Measurements from ENCODE around the gene PICALM. TPM values are rescaled to one million over a fixed set of nuclear protein-coding genes. Genes with fewer than 3 reads are reported as not detected.

Gene PICALM
- total RNA-seq, 4 donors from 2014 or later = 128 to 196 (median 143) TPM

DNA sequence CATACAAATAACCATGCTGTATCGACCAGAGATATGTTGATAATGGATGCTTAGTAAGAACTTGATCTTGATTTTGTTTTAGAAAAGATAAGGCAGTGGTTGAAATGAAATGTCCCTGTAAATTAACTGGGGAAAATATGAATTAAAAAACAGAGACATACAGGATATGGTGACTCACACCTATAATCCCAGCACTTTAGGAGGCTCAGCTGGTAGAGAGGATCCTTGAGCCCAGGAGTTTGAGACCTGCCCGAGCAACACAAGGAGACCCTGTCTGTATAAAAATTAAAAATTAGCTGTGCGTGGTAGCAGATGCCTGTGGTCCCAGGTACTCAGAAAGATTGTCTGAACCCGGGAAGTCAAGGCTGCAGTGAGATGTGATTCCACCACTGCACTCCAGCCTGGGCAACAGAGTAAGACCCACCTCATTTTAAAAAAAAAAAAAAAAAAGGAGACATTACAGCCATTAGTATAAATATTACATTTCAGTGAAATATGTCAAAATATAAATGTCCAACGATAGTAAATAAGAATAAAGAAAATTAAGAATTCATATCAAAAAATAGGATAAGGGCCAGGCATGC lies 4.6 kb downstream of the PICALM start:
- WGBS, 2 donors = 22 to 39% methylated on average over 5 of the region's 5 CpGs
- no peak for DNase-seq
- intact Hi-C loops (cut with DNase I) = no loop called here
- Histone ChIP-seq H3K27ac (peak overlapping the region; percentile 53 to 99 (median 95)), H3K27me3 (no peaks in the 10 kb centered on the region), H3K4me3 (peak overlapping the region in 3 of 4 donors; percentile 68 to 99 (median 78)), H3K9me3 (no peaks in the 10 kb centered on the region), H3K36me3 (no peaks in the 10 kb centered on the region), H3K4me1 (peaks cover 3 to 73% (median 39%) of the 10 kb centered on the region in 3 donors)
- TF ChIP-seq POLR2A (IDR thresholded peaks at IDR 0.05) = no peak
- TF ChIP-seq, protein P1, sequence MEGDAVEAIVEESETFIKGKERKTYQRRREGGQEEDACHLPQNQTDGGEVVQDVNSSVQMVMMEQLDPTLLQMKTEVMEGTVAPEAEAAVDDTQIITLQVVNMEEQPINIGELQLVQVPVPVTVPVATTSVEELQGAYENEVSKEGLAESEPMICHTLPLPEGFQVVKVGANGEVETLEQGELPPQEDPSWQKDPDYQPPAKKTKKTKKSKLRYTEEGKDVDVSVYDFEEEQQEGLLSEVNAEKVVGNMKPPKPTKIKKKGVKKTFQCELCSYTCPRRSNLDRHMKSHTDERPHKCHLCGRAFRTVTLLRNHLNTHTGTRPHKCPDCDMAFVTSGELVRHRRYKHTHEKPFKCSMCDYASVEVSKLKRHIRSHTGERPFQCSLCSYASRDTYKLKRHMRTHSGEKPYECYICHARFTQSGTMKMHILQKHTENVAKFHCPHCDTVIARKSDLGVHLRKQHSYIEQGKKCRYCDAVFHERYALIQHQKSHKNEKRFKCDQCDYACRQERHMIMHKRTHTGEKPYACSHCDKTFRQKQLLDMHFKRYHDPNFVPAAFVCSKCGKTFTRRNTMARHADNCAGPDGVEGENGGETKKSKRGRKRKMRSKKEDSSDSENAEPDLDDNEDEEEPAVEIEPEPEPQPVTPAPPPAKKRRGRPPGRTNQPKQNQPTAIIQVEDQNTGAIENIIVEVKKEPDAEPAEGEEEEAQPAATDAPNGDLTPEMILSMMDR (IDR thresholded peaks at IDR 0.05) = no peak

DNA sequence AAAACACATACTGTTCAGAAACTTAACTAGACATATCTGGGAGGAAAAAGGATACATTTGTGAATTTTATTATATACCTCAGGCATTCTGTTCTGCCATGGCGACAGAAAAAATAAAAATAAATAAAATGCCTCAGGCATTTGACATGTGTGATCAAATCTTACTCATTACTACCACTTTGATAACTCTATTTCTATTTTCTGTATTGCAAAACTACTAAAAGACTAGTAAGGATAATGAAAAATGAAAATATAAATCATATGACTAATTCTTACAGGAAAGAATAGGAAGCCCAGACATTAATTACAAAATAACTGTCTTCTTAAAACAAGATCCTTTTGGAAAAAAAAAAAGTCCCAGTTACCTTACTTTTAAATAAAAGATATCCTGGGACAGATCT lies 5.3 kb downstream of the PICALM start:
- 10 to 16% methylated on average over 1 of the region's 1 CpG for WGBS, 2 donors
- TF ChIP-seq POLR2A (IDR thresholded peaks at IDR 0.05) = no peak
- TF ChIP-seq, protein P1 (IDR thresholded peaks at IDR 0.05) = no peak
- DNase-seq = no peak
- no peaks in the 10 kb centered on the region for H3K36me3 ChIP-seq
- H3K9me3 ChIP-seq = no peaks in the 10 kb centered on the region
- H3K4me3 ChIP-seq = peak overlapping the region in 3 of 4 donors; percentile 8 to 78 (median 68)
- peak overlapping the region; percentile 36 to 99 (median 95) for H3K27ac ChIP-seq
- peaks cover 3 to 79% (median 47%) of the 10 kb centered on the region in 3 donors for H3K4me1 ChIP-seq
- no peaks in the 10 kb centered on the region for H3K27me3 ChIP-seq
- intact Hi-C loops (cut with DNase I) = no loop called here

DNA sequence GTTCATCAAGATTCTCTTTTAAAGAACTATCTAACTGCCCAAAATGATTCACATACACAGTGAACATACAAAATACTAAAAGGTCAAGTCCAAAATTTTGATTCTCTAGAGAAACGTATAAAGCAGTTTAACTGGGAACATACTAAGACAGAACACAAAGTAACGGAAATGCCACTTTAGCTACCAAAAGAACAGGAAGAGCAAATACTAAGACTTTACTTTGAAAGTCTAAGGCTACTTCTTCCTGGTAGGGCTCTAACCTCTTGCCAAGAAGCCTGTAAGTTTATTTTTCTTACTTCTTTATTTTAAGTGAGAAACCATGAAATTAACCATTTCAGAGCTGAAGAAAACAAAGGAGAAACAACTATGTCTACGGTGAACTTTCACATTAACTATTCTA lies 6.2 kb downstream of the PICALM start:
- Histone ChIP-seq H3K9me3 (no peaks in the 10 kb centered on the region), H3K4me3 (peak overlapping the region in 2 of 4 donors; percentile 10 to 78), H3K36me3 (no peaks in the 10 kb centered on the region), H3K4me1 (peaks cover 3 to 88% (median 51%) of the 10 kb centered on the region in 3 donors), H3K27ac (peak overlapping the region; percentile 9 to 99 (median 66)), H3K27me3 (no peaks in the 10 kb centered on the region)
- TF ChIP-seq, protein P1 (IDR thresholded peaks at IDR 0.05) = no peak
- TF ChIP-seq POLR2A (IDR thresholded peaks at IDR 0.05) = no peak
- 9 to 16% methylated on average over 3 of the region's 3 CpGs for WGBS, 2 donors
- DNase-seq = no peak
- intact Hi-C loops (cut with DNase I) = no loop called here

DNA sequence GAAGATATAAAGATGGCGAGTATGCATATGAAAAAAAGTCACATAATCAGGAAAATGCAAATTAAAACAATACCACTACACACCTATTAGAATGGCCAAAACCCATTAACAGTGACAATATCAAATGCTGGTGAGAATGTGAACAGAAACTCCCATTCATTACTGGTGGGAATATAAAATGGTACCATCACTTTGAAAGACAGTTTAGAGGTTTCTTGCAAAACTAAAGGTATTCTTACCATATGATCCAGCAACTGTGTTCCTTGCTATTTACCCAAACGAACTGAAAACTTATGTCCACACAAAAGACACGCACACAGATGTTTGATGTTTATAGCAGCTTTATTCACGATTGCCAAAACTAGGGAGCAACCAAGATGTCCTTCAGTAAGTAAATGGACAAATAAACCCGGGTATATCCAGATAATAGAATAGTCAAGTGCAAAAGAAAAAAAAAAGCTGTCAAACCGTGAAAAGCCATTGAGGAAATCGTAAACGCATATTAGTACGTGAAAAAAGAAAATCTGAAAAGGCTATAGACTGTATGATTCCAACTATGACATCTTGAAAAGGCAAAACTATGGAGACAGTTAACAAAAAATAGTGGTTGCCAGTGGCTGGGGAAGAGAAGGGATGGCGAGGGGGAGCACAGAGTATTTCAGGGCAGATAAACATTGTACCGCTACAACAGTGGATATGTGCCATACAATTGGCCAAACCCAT lies 7.2 kb downstream of the PICALM start:
- H3K4me3 ChIP-seq = peak overlapping the region in 2 of 4 donors; percentile 15 to 78

More for the DNA sequence above, 7.2 kb downstream of the PICALM start:
- TF ChIP-seq, protein P1 (IDR thresholded peaks at IDR 0.05) = no peak
- no peak for TF ChIP-seq POLR2A (IDR thresholded peaks at IDR 0.05)
- no peaks in the 10 kb centered on the region for H3K36me3 ChIP-seq
- no peak for DNase-seq
- H3K4me1 ChIP-seq = peaks cover 3 to 97% (median 51%) of the 10 kb centered on the region in 3 donors
- no peaks in the 10 kb centered on the region for H3K9me3 ChIP-seq
- no peaks in the 10 kb centered on the region for H3K27me3 ChIP-seq
- peak overlapping the region; percentile 9 to 99 (median 87) for H3K27ac ChIP-seq
- 75 to 80% methylated on average over 11 of the region's 11 CpGs for WGBS, 2 donors
- intact Hi-C loops (cut with DNase I) = no loop called here
